HG03159 (cell line): Measurements from ENCODE around the gene MS4A6A.
A peak's percentile ranks its signal among the peaks of the same experiment; 100 is the strongest.
"Not testable (repeated sequence)": the region's sequence is repeated elsewhere in the genome, so short reads cannot be mapped to it uniquely, and the experiment has no call there.

Experiments used
- ATAC-seq: cut with Tn5 transposase; IDR thresholded peaks from one replicate; pipeline ENCODE4 v1.9.1; 2021; ENCODE audit warnings: mild to moderate bottlenecking, moderate library complexity; ENCODE audit not compliant: unreplicated experiment

Gene MS4A6A

DNA sequence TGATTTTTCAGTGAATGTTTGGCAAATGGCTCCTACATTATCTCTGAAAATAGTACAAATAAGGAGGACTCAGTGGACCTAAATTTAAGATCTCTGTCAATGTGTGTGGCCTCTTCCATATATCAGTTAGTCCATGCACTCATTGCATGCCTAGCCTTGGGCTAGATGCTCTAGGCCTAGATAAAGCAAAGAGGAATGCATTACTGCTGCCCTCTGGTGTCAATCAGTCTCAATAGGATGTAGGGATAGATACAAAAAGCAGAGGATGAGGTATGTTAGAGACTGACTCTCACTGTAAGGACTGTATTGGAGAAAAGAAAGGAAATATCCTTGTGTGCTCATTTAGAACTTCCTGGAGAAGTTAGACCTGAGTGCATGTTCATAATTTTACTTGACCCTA lies 52.4 kb downstream of the MS4A6A start:
- ATAC-seq = peak; percentile 60

DNA sequence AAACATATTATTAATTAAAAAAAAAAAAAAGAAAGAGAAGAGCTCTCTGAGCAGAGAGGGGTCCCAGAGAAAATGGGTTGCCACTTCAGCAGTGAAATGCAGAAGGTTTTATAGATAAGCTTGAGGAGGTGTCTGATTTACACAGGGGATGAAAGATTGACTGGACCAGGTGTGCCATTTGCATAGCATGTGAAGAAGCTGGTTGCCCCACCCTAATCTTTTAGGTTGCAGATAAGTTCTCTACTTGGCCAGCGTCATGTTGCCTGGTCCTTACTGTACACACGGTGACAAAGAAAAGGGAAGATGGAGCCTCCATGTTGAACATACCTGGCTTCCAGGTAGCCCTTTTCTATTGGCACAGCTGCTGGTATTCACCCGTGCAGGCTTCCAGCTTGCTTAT lies 53.0 kb downstream of the MS4A6A start:
- ATAC-seq = no peak

DNA sequence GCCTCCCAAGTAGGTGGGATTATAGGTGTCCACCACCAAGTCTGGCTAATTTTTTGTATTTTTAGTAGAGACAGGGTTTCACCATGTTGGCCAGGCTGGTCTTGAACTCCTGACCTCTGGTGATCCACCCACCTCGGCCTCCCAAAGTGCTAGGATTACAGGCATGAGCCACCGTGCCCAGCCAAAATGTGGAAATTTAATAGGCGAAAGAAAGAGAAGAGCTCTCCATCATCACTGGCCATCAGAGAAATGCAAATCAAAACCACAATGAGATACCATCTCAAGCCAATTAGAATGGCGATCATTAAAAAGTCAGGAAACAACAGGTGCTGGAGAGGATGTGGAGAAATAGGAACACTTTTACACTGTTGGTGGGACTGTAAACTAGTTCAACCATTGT lies 54.0 kb downstream of the MS4A6A start:
- ATAC-seq = not testable (repeated sequence)

DNA sequence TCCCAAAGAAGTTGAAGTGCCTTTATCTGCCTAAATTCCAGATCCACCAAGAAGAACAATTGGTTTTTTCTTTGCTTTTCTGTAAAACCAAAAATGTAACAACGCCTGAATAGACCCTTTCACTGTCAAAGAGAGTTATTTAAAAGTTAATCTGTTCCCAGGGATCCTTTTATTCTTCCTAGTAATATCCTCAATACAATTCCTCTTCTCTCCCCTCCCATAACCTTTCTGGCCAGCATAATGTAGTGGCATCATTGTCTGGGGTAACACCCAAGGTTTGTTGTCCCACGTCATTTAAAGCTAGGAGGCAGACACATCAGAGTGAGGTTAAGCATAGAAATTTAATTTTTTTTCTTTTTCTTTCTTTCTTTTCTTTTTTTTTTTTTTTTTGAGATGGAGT lies 54.5 kb downstream of the MS4A6A start:
- ATAC-seq = no peak

DNA sequence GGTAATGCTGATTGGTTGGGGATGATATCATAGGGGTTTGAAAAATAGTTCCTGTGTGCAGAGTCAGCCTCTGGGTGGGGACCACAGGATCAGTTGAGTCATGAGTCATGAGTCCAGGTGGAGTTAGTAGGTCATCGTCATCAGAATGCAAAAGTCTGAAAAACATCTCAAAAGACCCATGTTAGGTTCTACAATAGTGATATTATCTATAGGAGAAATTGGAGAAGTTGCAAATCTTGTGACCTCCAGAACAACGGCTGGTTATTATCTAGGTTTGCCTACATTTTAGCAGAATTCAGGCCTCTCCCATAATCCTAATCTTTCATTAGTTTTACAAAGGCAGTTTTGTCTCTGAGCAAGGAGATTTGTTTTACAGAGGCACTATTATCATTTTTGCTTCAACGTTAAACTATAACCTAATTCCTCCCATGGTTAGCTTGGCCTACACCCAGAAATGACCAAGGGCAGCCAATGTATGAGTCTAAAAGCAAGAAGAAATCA lies 55.5 kb downstream of the MS4A6A start:
- no peak for ATAC-seq

DNA sequence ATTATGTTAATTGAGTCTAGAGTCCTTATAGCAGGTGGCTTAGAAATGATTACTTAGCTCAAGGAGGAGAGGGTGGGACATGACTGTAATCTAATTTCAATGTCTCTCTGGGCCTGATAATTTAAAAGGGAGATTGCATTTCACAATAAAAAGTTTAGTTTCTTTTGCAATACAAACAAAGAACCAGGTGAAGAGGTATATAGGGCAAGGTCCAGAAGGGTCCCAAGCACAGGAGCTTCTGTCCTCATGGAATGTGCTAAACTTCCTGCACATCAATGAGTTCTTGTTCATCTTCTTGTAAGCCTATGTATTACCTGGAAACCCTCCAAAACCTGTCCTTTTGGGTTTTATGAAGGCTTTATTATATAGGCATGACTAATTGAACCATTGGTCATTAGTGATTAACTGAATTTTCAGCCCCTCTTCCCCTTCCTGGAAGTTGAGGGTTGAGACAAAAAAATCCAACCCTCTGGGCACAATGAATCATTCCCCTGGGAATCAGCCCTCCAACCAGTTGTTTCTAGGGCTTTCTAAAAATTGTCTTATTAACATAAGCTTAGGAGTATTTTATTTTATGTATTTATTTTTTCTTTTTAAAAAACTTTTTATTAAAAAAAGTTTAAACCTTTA lies 56.8 kb downstream of the MS4A6A start:
- ATAC-seq = no peak

DNA sequence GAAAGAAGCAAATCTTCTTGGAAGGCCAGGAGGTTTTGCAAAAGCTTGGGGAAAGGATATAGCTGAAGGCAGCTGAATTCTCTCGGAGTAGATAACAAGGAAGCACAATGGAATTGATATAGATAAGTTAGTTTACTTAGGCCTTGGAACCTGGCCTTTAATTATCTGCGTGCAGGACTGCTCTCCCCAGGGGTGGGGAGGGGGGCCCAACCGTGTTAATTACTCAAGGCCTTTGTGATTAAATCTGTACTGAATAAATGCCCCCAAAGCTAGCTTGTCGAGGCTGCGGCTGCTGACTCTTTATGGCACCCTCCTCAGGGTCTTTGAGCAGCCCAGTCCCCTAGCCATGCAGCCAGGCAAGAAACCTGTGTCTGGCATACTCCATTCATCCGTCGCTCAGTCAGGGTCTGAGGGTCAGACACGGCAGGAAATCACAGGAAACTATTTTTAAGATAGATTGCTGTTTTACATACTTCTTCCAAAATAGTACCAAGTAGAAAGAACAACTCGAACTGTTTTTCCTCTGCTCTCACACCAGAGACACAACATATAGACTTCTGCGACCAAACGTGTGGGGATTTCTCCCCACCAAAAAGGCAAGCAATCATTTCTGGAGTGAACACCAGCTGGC lies 58.0 kb downstream of the MS4A6A start:
- ATAC-seq = no peak
